Stimulated activated effector memory CD8-positive, alpha-beta T cell treated with anti-CD3 and anti-CD28 coated beads, Interleukin-12 subunit alpha, Interleukin-12 subunit beta, amount 100 ng/mL, for 72 hours (primary cell): Measurements from ENCODE around the gene ATP5F1B.

ENCODE experiments used
- ATAC-seq: fragments of 150-1000 bp; cut with Tn5 transposase; 2 replicates; pipeline ENCODE4 v1.10.0; 2021
- DNase-seq, 2 donors: peaks; one replicate each; pipeline ENCODE4 v3.0.0; 2021 to 2022; ENCODE audit warnings: low spot score in 2 of 2
- H3K27ac Mint-ChIP-seq: one replicate; pipeline ENCODE4 v1.8.0; 2022; ENCODE audit warnings: mild to moderate bottlenecking, mixed read lengths
- H3K36me3 Mint-ChIP-seq: one replicate; pipeline ENCODE4 v1.8.0; 2022; ENCODE audit warnings: mild to moderate bottlenecking, mixed read lengths
- H3K4me1 Mint-ChIP-seq: one replicate; pipeline ENCODE4 v1.8.0; 2022; ENCODE audit warnings: mixed read lengths
- H3K4me3 Mint-ChIP-seq: one replicate; pipeline ENCODE4 v1.8.0; 2022; ENCODE audit warnings: mild to moderate bottlenecking, mixed read lengths
- H3K9me3 Mint-ChIP-seq: one replicate; pipeline ENCODE4 v1.8.0; 2022; ENCODE audit warnings: mixed read lengths

The ATP5F1B gene

GRCh38 chr12:56602239-56602638 is 43.5 kb downstream of the ATP5F1B start:
- Mint-ChIP-seq H3K4me3 (no peak overlapping the region), H3K9me3 (no peaks in the 10 kb centered on the region), H3K36me3 (peaks cover 100% of the 10 kb centered on the region), H3K4me1 (peaks cover 8% of the 10 kb centered on the region), H3K27ac (peak overlapping the region; percentile 14)
- DNase-seq, result no peak
- no peak for ATAC-seq

GRCh38 chr12:56601503-56601902 is 44.3 kb downstream of the ATP5F1B start:
- ATAC-seq, result peak; percentile 55
- Mint-ChIP-seq H3K27ac (peak overlapping the region; percentile 67), H3K4me3 (no peak overlapping the region), H3K36me3 (peaks cover 100% of the 10 kb centered on the region), H3K9me3 (no peaks in the 10 kb centered on the region), H3K4me1 (peaks cover 13% of the 10 kb centered on the region)
- no peak for DNase-seq

- DNase-seq (no peak), ATAC-seq (no peak)
- Mint-ChIP-seq H3K27ac (peak overlapping the region; percentile 67), H3K9me3 (no peaks in the 10 kb centered on the region), H3K36me3 (peaks cover 99% of the 10 kb centered on the region), H3K4me1 (peaks cover 13% of the 10 kb centered on the region), H3K4me3 (no peak overlapping the region)
Measured at GRCh38 chr12:56600753-56601152, 45.0 kb downstream of the ATP5F1B start.

- Mint-ChIP-seq H3K9me3 (no peaks in the 10 kb centered on the region), H3K27ac (peak overlapping the region; percentile 67), H3K36me3 (peaks cover 96% of the 10 kb centered on the region), H3K4me3 (no peak overlapping the region), H3K4me1 (peaks cover 13% of the 10 kb centered on the region)
- no peak for ATAC-seq
- no peak for DNase-seq
Measured at GRCh38 chr12:56599797-56600196, 46.0 kb downstream of the ATP5F1B start.

GRCh38 chr12:56599041-56599440 is 46.7 kb downstream of the ATP5F1B start:
- Mint-ChIP-seq H3K36me3 (peaks cover 93% of the 10 kb centered on the region), H3K4me1 (peaks cover 19% of the 10 kb centered on the region)
- ATAC-seq, result no peak

GRCh38 chr12:56596815-56597214 is 49.0 kb downstream of the ATP5F1B start:
- Mint-ChIP-seq H3K9me3 (no peaks in the 10 kb centered on the region), H3K36me3 (peaks cover 71% of the 10 kb centered on the region), H3K4me3 (no peak overlapping the region), H3K27ac (peak overlapping the region; percentile 92), H3K4me1 (peaks cover 21% of the 10 kb centered on the region)
- no peak for ATAC-seq
- DNase-seq, result no peak

More at GRCh38 chr12:56599041-56599440, 46.7 kb downstream of the ATP5F1B start:
- Mint-ChIP-seq H3K4me3 (no peak overlapping the region), H3K27ac (no peak overlapping the region), H3K9me3 (no peaks in the 10 kb centered on the region)
- no peak for DNase-seq

GRCh38 chr12:56593909-56594621 is 51.7 kb downstream of the ATP5F1B start:
- H3K36me3 Mint-ChIP-seq, result peaks cover 43% of the 10 kb centered on the region

GRCh38 chr12:56591961-56592360 is 53.8 kb downstream of the ATP5F1B start:
- DNase-seq (no peak), ATAC-seq (no peak)
- Mint-ChIP-seq H3K9me3 (no peaks in the 10 kb centered on the region), H3K27ac (peak overlapping the region; percentile 17), H3K36me3 (peaks cover 22% of the 10 kb centered on the region), H3K4me1 (peaks cover 11% of the 10 kb centered on the region), H3K4me3 (no peak overlapping the region)

More at GRCh38 chr12:56593909-56594621, 51.7 kb downstream of the ATP5F1B start:
- Mint-ChIP-seq H3K9me3 (no peaks in the 10 kb centered on the region), H3K27ac (peak overlapping the region; percentile 88), H3K4me1 (peaks cover 21% of the 10 kb centered on the region), H3K4me3 (no peak overlapping the region)
- DNase-seq (peak; percentile 49 to 77), ATAC-seq (peak; percentile 55)

- Mint-ChIP-seq H3K4me1 (peaks cover 8% of the 10 kb centered on the region), H3K9me3 (no peaks in the 10 kb centered on the region), H3K27ac (peak overlapping the region; percentile 74), H3K4me3 (no peak overlapping the region), H3K36me3 (peaks cover 15% of the 10 kb centered on the region)
- ATAC-seq (no peak), DNase-seq (no peak)
Measured at GRCh38 chr12:56591126-56591525, 54.7 kb downstream of the ATP5F1B start.

- no peaks in the 10 kb centered on the region for H3K9me3 Mint-ChIP-seq
- H3K4me3 Mint-ChIP-seq, result no peak overlapping the region
- H3K36me3 Mint-ChIP-seq, result peaks cover 7% of the 10 kb centered on the region
- peak overlapping the region; percentile 74 for H3K27ac Mint-ChIP-seq
- ATAC-seq (peak; percentile 77), DNase-seq (no peak)
- peaks cover 8% of the 10 kb centered on the region for H3K4me1 Mint-ChIP-seq
Measured at GRCh38 chr12:56590237-56590830, 55.5 kb downstream of the ATP5F1B start.

GRCh38 chr12:56589783-56590182 is 56.0 kb downstream of the ATP5F1B start:
- Mint-ChIP-seq H3K4me3 (no peak overlapping the region), H3K9me3 (no peaks in the 10 kb centered on the region), H3K4me1 (peaks cover 8% of the 10 kb centered on the region), H3K27ac (peak overlapping the region; percentile 74), H3K36me3 (peaks cover 5% of the 10 kb centered on the region)
- DNase-seq, result no peak
- ATAC-seq, result no peak
